Measurements from ENCODE around the gene GPRC5C.

Gene GPRC5C

GRCh38 chr17:74431568-74432423 lies at the start of gene GPRC5C:
Gene GPRC5C (plus strand): TSS chr17:74432088. CDS start chr17:74439777, 7,689 bp downstream.
- peak in 28 of 56 donors; percentile 14 to 74 (median 40) for DNase-seq

- DNase-seq = no peak
Observed at GRCh38 chr17:74383141-74383540, 48.7 kb upstream of the GPRC5C start.

- no peak for DNase-seq
Observed at GRCh38 chr17:74385201-74385600, 46.7 kb upstream of the GPRC5C start.

- DNase-seq = peak in 1 of 56 donors; percentile 27
Observed at GRCh38 chr17:74386386-74386785, 45.5 kb upstream of the GPRC5C start.

GRCh38 chr17:74387365-74388218 lies 44.3 kb upstream of the GPRC5C start:
- DNase-seq = no peak

GRCh38 chr17:74389084-74389753 lies 42.7 kb upstream of the GPRC5C start:
- no peak for DNase-seq

GRCh38 chr17:74389937-74390679 lies 41.8 kb upstream of the GPRC5C start:
- DNase-seq = no peak

GRCh38 chr17:74390680-74391653 lies 40.9 kb upstream of the GPRC5C start:
- no peak for DNase-seq

- no peak for DNase-seq
Observed at GRCh38 chr17:74391771-74392170, 40.1 kb upstream of the GPRC5C start.

- DNase-seq = no peak
Observed at GRCh38 chr17:74392848-74393247, 39.0 kb upstream of the GPRC5C start.

- DNase-seq = peak in 13 of 56 donors; percentile 1 to 51 (median 31)
Observed at GRCh38 chr17:74393346-74393942, 38.4 kb upstream of the GPRC5C start.

- DNase-seq = no peak
Observed at GRCh38 chr17:74394275-74394950, 37.5 kb upstream of the GPRC5C start.

GRCh38 chr17:74394977-74395376 lies 36.9 kb upstream of the GPRC5C start:
- no peak for DNase-seq

GRCh38 chr17:74396567-74396966 lies 35.3 kb upstream of the GPRC5C start:
- DNase-seq = no peak

GRCh38 chr17:74402048-74402447 lies 29.8 kb upstream of the GPRC5C start:
- no peak for DNase-seq

- peak in 1 of 56 donors; percentile 9 for DNase-seq
Observed at GRCh38 chr17:74403512-74404137, 28.3 kb upstream of the GPRC5C start.

GRCh38 chr17:74404218-74404617 lies 27.7 kb upstream of the GPRC5C start:
- no peak for DNase-seq

GRCh38 chr17:74404789-74405188 lies 27.1 kb upstream of the GPRC5C start:
- DNase-seq = no peak

Measured in amygdala (tissue), 56 donors.